K562 (cell line): Measurements from ENCODE around the gene SRSF9. TPM values are rescaled to one million over a fixed set of nuclear protein-coding genes. Genes with fewer than 3 reads are reported as not detected.

Experiments
- ATAC-seq: fragments of 200-7000 bp; cut with Tn5 transposase; 3 replicates; pipeline ENCODE4 v1.9.1; 2020; ENCODE audit warnings: moderate library complexity
- BruUV-seq: library from RNA; stranded (reverse); fragments of 400-500 nt; replicated peaks from 2 replicates; lab custom pipeline; 2021; lab: Mats Ljungman, UMichigan
- CTCF ChIA-PET: fragments of 300-600 bp; formaldehyde crosslinking; extraction: SDS; loops from one replicate; lab custom pipeline; 2021; ENCODE audit warnings: low intra/inter-chr PET ratio; lab: Yijun Ruan, JAX
- POLR2A ChIA-PET: fragments of 300-600, 350-650 bp; sonication (Branson Sonifier 250); formaldehyde crosslinking; extraction: SDS; loops from one replicate; lab custom pipeline; 2021; ENCODE audit warnings: antibody characterized with exemption, inconsistent platforms; lab: Yijun Ruan, JAX
- DNase-seq, 4 experiments: peaks; one replicate each; pipeline versions ENCODE4 v3.0.0 to v3.0.0-alpha.2; 2011 to 2018; ENCODE audit warnings: low spot score in 3 of 4, mixed read lengths in 3 of 4; ENCODE audit errors: extremely low read depth in 1 of 4
- FAIRE-seq: peaks from 2 replicates; lab custom pipeline; 2011; peaks lifted over from hg19 to GRCh38; lab: Jason Lieb, UNC
- H2AFZ ChIP-seq: 2 replicates; pipeline ENCODE4 v1.6.0; 2011; ENCODE audit warnings: low read depth, low read length, control low read depth, inconsistent platforms
- H3K27ac ChIP-seq: fragments of 200-600 bp; 3 replicates; pipeline ENCODE4 v1.8.0; 2011; ENCODE audit warnings: low read depth, mild to moderate bottlenecking, control low read depth, inconsistent platforms, low read length, moderate library complexity, mixed read lengths; ENCODE audit errors: extremely low read depth
- H3K27me3 ChIP-seq, 2 experiments: fragments of 300-600 bp in 1 of 2; 2 replicates in 1 of 2; 3 replicates in 1 of 2; pipeline versions ENCODE4 v1.6.0 to v1.8.0; 2011; ENCODE audit warnings: inconsistent platforms in 2 of 2, low read length in 2 of 2, mild to moderate bottlenecking in 1 of 2, mixed read lengths in 1 of 2, moderate library complexity in 1 of 2; ENCODE audit not compliant: control insufficient read depth in 2 of 2, insufficient read depth in 2 of 2
- H3K36me3 ChIP-seq: fragments of 300-600 bp; 3 replicates; pipeline ENCODE4 v1.8.0; 2011; ENCODE audit warnings: mild to moderate bottlenecking, low read length, inconsistent platforms; ENCODE audit not compliant: control insufficient read depth, insufficient read depth
- H3K4me1 ChIP-seq, 2 experiments: fragments of 200-600 bp in 1 of 2; replicated peaks in 1 of 2; 2 replicates in 1 of 2; 3 replicates in 1 of 2; pipeline versions ENCODE4 v1.5.1 to v1.8.0; 2011; ENCODE audit warnings: inconsistent platforms in 2 of 2, low read length in 2 of 2, mild to moderate bottlenecking in 1 of 2, mixed read lengths in 1 of 2, moderate library complexity in 1 of 2; ENCODE audit not compliant: control insufficient read depth in 2 of 2, insufficient read depth in 2 of 2
- H3K4me2 ChIP-seq: 2 replicates; pipeline ENCODE4 v1.6.1; 2011; ENCODE audit warnings: low read length, control low read depth, inconsistent platforms, mixed read lengths; ENCODE audit not compliant: insufficient read depth
- H3K4me3 ChIP-seq: fragments of 200-600 bp; sonication (generic), shearing (Covaris generic); 2 replicates; pipeline ENCODE4 v1.5.1; 2016; ENCODE audit warnings: control low read depth, inconsistent platforms
- H3K79me2 ChIP-seq: fragments of 200-600 bp; 3 replicates; pipeline ENCODE4 v1.8.0; 2011; ENCODE audit warnings: low read length, inconsistent platforms; ENCODE audit not compliant: control insufficient read depth, insufficient read depth
- H3K9ac ChIP-seq, 2 experiments: 2 replicates each; pipeline versions ENCODE4 v1.6.0 to v1.6.1; 2011; ENCODE audit warnings: low read depth in 2 of 2, low read length in 2 of 2, control low read depth in 1 of 2, inconsistent platforms in 1 of 2, mild to moderate bottlenecking in 1 of 2, mixed read lengths in 1 of 2; ENCODE audit not compliant: insufficient read depth in 1 of 2
- H3K9me1 ChIP-seq: one replicate; pipeline ENCODE4 v1.6.0; 2011; ENCODE audit warnings: inconsistent platforms, mild to moderate bottlenecking, low read length, moderate library complexity; ENCODE audit not compliant: control insufficient read depth, insufficient read depth
- H3K9me3 ChIP-seq: replicated peaks from 2 replicates; pipeline ENCODE4 v1.5.1; 2011; ENCODE audit warnings: low read depth, low read length, inconsistent platforms; ENCODE audit not compliant: control insufficient read depth, insufficient read depth
- H4K20me1 ChIP-seq: replicated peaks from 2 replicates; pipeline ENCODE4 v1.6.1; 2011; ENCODE audit warnings: low read length, inconsistent platforms, mixed read lengths; ENCODE audit not compliant: control insufficient read depth, insufficient read depth
- ELF1 ChIP-seq: fragments of 200-800 bp; sonication (Bioruptor generic); IDR thresholded peaks from 2 replicates; pipeline ENCODE4 v1.6.1; 2016; ENCODE audit warnings: missing genetic modification characterization, missing compliant biosample characterization
- ELF4 ChIP-seq: fragments of 450-650 bp; formaldehyde crosslinking; IDR thresholded peaks from 2 replicates; pipeline ENCODE4 v1.4.0; 2022; ENCODE audit warnings: missing genetic modification characterization
- ERF ChIP-seq: fragments of 450-650 bp; formaldehyde crosslinking; IDR thresholded peaks from 2 replicates; pipeline ENCODE4 v1.4.0; 2020; ENCODE audit warnings: mild to moderate bottlenecking, mixed read lengths
- FOXA1 ChIP-seq: fragments of 450-650 bp; IDR thresholded peaks from 2 replicates; pipeline ENCODE4 v1.6.1; 2016; ENCODE audit warnings: mild to moderate bottlenecking, borderline replicate concordance
- ILK ChIP-seq: fragments of 450-650 bp; IDR thresholded peaks from 2 replicates; pipeline ENCODE4 v1.6.1; 2016; ENCODE audit warnings: missing genetic modification characterization, low read depth, mild to moderate bottlenecking, missing compliant biosample characterization, moderate library complexity, borderline replicate concordance
- POU5F1 ChIP-seq: fragments of 150-350 bp; IDR thresholded peaks from 2 replicates; pipeline ENCODE4 v1.6.1; 2014; ENCODE audit warnings: borderline replicate concordance, low read length, low read depth, mild to moderate bottlenecking; ENCODE audit not compliant: partially characterized antibody
- SREBF1 ChIP-seq: fragments of 150-350 bp; IDR thresholded peaks from 2 replicates; pipeline ENCODE4 v1.6.1; 2014; ENCODE audit warnings: antibody characterized with exemption, low read depth, low read length, borderline replicate concordance
- ZFP36 ChIP-seq: fragments of 150-350 bp; IDR thresholded peaks from 2 replicates; pipeline ENCODE4 v1.6.1; 2018; ENCODE audit warnings: low read length, low read depth; ENCODE audit not compliant: partially characterized antibody
- ZFPM2 ChIP-seq: fragments of 250-450 bp; sonication (Bioruptor Pico); IDR thresholded peaks from 2 replicates; pipeline ENCODE4 v1.5.1; 2022; ENCODE audit warnings: mild to moderate bottlenecking
- ZMIZ1 ChIP-seq, 2 experiments: fragments of 150-350 bp in 1 of 2; IDR thresholded peaks; 2 replicates each; pipeline ENCODE4 v1.6.1; 2012 to 2016; ENCODE audit warnings: low read depth in 2 of 2, low read length in 2 of 2, mild to moderate bottlenecking in 1 of 2, moderate library complexity in 1 of 2
- ZNF12 ChIP-seq: sonication (generic); formaldehyde crosslinking; IDR thresholded peaks from 2 replicates; pipeline ENCODE4 v1.4.0; 2020; ENCODE audit warnings: mild to moderate bottlenecking, missing genetic modification reagents
- ZNF655 ChIP-seq: fragments of 250-450 bp; sonication (Bioruptor Pico); IDR thresholded peaks from 2 replicates; pipeline ENCODE4 v1.5.0; 2021
- WGBS: fragments of 100-300 bp; shearing (Covaris generic); methylation state at CpG from one replicate; pipeline ENCODE4 v1.1.6; 2016; ENCODE audit warnings: low coverage, mixed read lengths; ENCODE audit not compliant: insufficient coverage; ENCODE audit errors: missing lambda C conversion rate; 5-methylcytosine and 5-hydroxymethylcytosine counted together
- in situ Hi-C: fragments of 300-500 bp; cut with MboI; formaldehyde crosslinking; loops from 4 replicates; pipeline ENCODE4 v1.15.0; 2018; ENCODE audit warnings: inconsistent platforms, mixed read lengths
- intact Hi-C: fragments of 100-400 bp; cut with micrococcal nuclease; formaldehyde crosslinking; loops from 2 replicates; pipeline ENCODE4 v1.14.2; 2022
- polyA plus RNA-seq, 8 experiments: library from polyadenylated mRNA; depleted of rRNA in 4 of 8; stranded (reverse) in 5 of 8; unstranded in 3 of 8; fragments of >200 nt; fragmentation: Nextera tagmentation in 2 of 8; fragmentation: Illumina TruSeq in 1 of 8; extraction: Ambion mirVana in 2 of 8; extraction: Trizol in 1 of 8; gene quantifications; 2 replicates each; pipeline versions ENCODE4 v1.2.1 to v1.2.3, GENCODE V29; 2011 to 2014; ENCODE audit warnings: inconsistent platforms in 1 of 8, missing spikeins in 1 of 8
- total RNA-seq, 7 experiments: library from RNA; depleted of rRNA in 6 of 7; stranded (reverse); fragments of >200 nt in 6 of 7; fragmentation: Illumina TruSeq in 2 of 7; extraction: Trizol in 2 of 7; gene quantifications; 2 replicates each; pipeline versions ENCODE4 v1.2.1 to v1.2.3, GENCODE V29; 2011 to 2021; ENCODE audit warnings: low replicate concordance in 1 of 7

The SRSF9 gene
- total and polyA plus RNA-seq, 9 of the 15 experiments (the other 6 are each of a cell fraction or from before 2014, with no cell fraction given) = 40.3 to 291 (median 230) TPM

- no TSS peak for BruUV-seq
- Histone ChIP-seq H2AFZ (no peak overlapping the region), H3K4me1 (peaks cover 0 to 5% of the 10 kb centered on the region in 2 experiments; a peak in 3 of 5 replicates), H3K4me2 (no peak overlapping the region), H3K27me3 (peaks cover under 1 to 3% of the 10 kb centered on the region in 2 experiments; a peak in 1 of 5 replicates), H3K36me3 (no peaks in the 10 kb centered on the region), H3K9me1 (no peaks in the 10 kb centered on the region), H3K79me2 (peaks cover 7% of the 10 kb centered on the region; the same call in 2 of the 3 replicates), H4K20me1 (no peaks in the 10 kb centered on the region), H3K9ac (peak overlapping the region in 1 of 2 experiments; percentile 7; a peak in 1 of 4 replicates), H3K9me3 (no peaks in the 10 kb centered on the region; the same call in 1 of the 2 replicates), H3K4me3 (no peak overlapping the region), H3K27ac (no peak overlapping the region)
- peak in 1 of 4 experiments; percentile 9 for DNase-seq
- 8% methylated on average over 9 of the region's 10 CpGs for WGBS
- ChIA-PET POLR2A (interaction anchor here (1.3 kb wide), 1 partner anchor 13 kb away, joined by 4 read pairs; the partner anchor contains the start of genes GATC and TRIAP1), CTCF (no interaction called here)
- in situ Hi-C loops (loop anchor here (5.0 to 10.0 kb wide), 2 partner anchors 81 to 108 kb away; partner anchors contain the start of gene PLA2G1B), intact Hi-C loops (loop anchor here (10.0 kb wide), 1 partner anchor 212 kb away; the partner anchor contains the start of gene CABP1)
- no peak for ATAC-seq
- FAIRE-seq = no peak
- TF ChIP-seq FOXA1 = no peak
- TF ChIP-seq ZNF12 (CRISPR knock-in tag) = 0 out of 2 replicates have a peak, but pooled peaks have one; percentile 22
- no peak for TF ChIP-seq ERF (CRISPR knock-in tag)
- TF ChIP-seq ELF4 (CRISPR knock-in tag) = no peak
- no peak for TF ChIP-seq ZNF655 (CRISPR knock-in tag)
- TF ChIP-seq ZFP36 = peak; percentile 77
- no peak for TF ChIP-seq SREBF1
- no peak for TF ChIP-seq ZMIZ1 (IDR thresholded peaks at IDR 0.05; ENCODE audit: low read depth in 2 of 2, low read length in 2 of 2)
- no peak for TF ChIP-seq ZFPM2
- TF ChIP-seq ELF1 (tag) = no peak
- no peak for TF ChIP-seq ILK (tag)
- no peak for TF ChIP-seq POU5F1
These were observed 36.6 kb downstream of the SRSF9 start for GRCh38 chr12:120432772-120433525.
